ENCODE measurements around the gene STON2.

STON2 gene

DNA sequence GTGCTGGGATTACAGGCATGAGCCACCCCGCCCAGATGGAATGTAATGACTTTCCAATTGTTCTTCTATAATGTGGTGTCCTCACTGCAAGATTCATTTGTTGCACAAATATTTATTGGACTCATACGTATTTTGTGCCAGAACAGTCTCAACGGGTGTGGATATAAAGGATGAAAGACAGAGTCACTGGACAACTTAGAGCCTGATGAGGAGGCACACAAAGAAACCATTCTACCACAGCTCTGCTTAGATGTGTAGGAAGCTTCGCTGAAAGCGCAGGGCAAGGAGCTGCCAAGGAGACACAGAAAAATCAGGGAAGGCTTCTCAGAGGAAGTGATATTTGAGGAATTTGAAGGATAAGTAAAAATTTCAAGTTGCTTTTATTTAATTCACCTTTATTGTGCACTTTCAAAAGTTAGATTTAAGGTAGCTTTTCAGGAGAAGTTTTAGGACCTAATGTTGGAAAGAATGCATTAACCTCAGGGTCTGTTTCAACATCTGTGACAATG is 41.6 kb upstream of the STON2 start:
- peaks cover 58% of the 10 kb centered on the region for H3K27me3 Mint-ChIP-seq (ENCODE audit: low read depth, poor library complexity)
- peaks cover 11% of the 10 kb centered on the region for H3K9me3 Mint-ChIP-seq
- no peak for DNase-seq
- no peak overlapping the region for H3K27ac Mint-ChIP-seq
- H3K36me3 Mint-ChIP-seq (ENCODE audit: low read depth), result no peaks in the 10 kb centered on the region
- TF ChIP-seq, protein P1, sequence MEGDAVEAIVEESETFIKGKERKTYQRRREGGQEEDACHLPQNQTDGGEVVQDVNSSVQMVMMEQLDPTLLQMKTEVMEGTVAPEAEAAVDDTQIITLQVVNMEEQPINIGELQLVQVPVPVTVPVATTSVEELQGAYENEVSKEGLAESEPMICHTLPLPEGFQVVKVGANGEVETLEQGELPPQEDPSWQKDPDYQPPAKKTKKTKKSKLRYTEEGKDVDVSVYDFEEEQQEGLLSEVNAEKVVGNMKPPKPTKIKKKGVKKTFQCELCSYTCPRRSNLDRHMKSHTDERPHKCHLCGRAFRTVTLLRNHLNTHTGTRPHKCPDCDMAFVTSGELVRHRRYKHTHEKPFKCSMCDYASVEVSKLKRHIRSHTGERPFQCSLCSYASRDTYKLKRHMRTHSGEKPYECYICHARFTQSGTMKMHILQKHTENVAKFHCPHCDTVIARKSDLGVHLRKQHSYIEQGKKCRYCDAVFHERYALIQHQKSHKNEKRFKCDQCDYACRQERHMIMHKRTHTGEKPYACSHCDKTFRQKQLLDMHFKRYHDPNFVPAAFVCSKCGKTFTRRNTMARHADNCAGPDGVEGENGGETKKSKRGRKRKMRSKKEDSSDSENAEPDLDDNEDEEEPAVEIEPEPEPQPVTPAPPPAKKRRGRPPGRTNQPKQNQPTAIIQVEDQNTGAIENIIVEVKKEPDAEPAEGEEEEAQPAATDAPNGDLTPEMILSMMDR (IDR thresholded peaks at IDR 0.05), result no peak
- peaks cover 11% of the 10 kb centered on the region for H3K4me1 Mint-ChIP-seq
- H3K4me3 Mint-ChIP-seq, result no peak overlapping the region

DNA sequence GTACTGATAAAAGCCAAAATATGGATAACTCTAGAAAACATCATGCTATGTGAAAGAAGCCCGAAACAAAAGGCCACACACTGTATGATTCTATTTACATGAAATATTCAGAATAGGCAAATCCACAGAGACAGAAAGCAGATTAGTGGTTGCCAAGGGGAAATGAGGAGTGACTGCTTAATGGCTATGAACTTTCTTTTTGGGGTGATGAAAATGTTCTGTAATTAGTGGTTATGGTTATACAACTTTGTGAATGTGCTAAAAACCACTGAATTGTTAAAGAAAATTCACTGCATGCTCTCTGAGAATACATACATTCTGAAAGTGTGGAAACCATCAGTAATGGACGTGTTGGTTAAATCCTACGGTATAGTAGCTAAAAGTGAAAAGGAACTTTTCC is 39.9 kb upstream of the STON2 start:
- Mint-ChIP-seq H3K27me3 (ENCODE audit: low read depth, poor library complexity) (peaks cover 66% of the 10 kb centered on the region), H3K4me3 (no peak overlapping the region), H3K27ac (no peak overlapping the region), H3K4me1 (peaks cover 17% of the 10 kb centered on the region), H3K36me3 (ENCODE audit: low read depth) (no peaks in the 10 kb centered on the region), H3K9me3 (peaks cover 11% of the 10 kb centered on the region)
- no peak for DNase-seq
- TF ChIP-seq, protein P1 (IDR thresholded peaks at IDR 0.05), result no peak

DNA sequence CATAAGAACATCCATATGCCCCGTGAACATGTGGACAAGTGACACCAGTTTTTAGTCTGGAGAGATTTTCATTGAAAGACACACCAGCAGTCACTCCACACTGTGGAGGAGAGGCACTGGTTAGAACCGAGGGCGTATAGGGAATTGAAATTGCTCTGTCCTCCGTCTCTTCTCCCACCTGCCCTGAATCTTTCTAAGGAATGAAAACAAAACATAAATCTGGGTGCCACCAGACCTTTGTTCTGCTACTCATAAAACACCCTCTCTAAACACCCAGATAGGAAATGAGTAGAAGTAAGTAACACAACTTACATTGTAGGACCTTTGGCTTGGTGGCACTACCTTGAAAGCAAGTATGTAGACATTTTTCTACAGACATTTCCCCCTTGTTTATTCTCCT is 37.1 kb upstream of the STON2 start:
- DNase-seq, result no peak
- no peaks in the 10 kb centered on the region for H3K9me3 Mint-ChIP-seq
- peaks cover 84% of the 10 kb centered on the region for H3K27me3 Mint-ChIP-seq (ENCODE audit: low read depth, poor library complexity)
- TF ChIP-seq, protein P1 (IDR thresholded peaks at IDR 0.05), result no peak
- peak overlapping the region; percentile 81 for H3K4me3 Mint-ChIP-seq
- H3K27ac Mint-ChIP-seq, result no peak overlapping the region
- H3K36me3 Mint-ChIP-seq (ENCODE audit: low read depth), result no peaks in the 10 kb centered on the region
- peaks cover 36% of the 10 kb centered on the region for H3K4me1 Mint-ChIP-seq

DNA sequence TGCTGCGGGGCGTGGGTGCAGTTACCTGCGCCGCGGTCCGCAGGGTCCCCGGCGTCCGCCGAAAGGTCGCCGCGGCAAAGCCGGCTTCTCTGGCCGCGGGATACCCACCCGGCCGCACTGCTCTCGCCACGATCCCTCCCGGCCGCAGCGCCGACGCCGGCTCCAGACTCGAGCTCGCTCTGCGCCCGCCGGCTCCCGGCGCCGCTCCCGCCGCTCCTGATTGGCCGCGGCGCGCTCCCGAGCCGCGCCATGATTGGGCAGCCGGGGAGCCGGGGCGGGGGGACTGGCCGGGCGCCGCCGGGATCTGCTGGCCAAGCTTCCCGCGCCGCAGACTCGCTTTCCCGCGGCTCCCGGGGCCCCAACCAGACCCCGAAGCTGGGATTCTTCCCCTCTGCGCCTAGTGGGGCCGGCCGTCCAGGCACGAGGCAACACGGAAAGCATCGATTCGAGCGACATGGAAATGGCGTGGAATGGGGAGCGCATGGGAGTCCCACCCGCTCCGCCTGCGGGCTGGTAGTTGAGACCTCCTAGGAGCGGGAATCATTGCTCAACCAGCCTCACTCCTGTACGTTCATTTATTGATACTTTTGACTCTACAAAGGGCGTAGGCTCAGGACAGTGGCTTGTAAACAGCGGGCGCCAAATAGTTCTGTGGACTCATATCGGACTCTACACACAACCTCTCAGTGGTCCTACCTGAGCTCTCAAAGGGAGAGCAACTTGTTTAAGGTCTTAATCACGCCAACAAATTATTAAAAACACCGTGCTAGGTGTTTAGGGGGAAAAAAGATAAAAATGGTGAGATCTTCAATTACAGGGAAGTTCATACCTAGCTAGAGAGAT is 36.4 kb upstream of the STON2 start:
- TF ChIP-seq, protein P1 (IDR thresholded peaks at IDR 0.05), result no peak
- DNase-seq, result peak; percentile 87
- H3K27ac Mint-ChIP-seq, result no peak overlapping the region
- no peaks in the 10 kb centered on the region for H3K9me3 Mint-ChIP-seq
- H3K4me1 Mint-ChIP-seq, result peaks cover 36% of the 10 kb centered on the region
- peaks cover 85% of the 10 kb centered on the region for H3K27me3 Mint-ChIP-seq (ENCODE audit: low read depth, poor library complexity)
- no peaks in the 10 kb centered on the region for H3K36me3 Mint-ChIP-seq (ENCODE audit: low read depth)
- peak overlapping the region; percentile 81 for H3K4me3 Mint-ChIP-seq

DNA sequence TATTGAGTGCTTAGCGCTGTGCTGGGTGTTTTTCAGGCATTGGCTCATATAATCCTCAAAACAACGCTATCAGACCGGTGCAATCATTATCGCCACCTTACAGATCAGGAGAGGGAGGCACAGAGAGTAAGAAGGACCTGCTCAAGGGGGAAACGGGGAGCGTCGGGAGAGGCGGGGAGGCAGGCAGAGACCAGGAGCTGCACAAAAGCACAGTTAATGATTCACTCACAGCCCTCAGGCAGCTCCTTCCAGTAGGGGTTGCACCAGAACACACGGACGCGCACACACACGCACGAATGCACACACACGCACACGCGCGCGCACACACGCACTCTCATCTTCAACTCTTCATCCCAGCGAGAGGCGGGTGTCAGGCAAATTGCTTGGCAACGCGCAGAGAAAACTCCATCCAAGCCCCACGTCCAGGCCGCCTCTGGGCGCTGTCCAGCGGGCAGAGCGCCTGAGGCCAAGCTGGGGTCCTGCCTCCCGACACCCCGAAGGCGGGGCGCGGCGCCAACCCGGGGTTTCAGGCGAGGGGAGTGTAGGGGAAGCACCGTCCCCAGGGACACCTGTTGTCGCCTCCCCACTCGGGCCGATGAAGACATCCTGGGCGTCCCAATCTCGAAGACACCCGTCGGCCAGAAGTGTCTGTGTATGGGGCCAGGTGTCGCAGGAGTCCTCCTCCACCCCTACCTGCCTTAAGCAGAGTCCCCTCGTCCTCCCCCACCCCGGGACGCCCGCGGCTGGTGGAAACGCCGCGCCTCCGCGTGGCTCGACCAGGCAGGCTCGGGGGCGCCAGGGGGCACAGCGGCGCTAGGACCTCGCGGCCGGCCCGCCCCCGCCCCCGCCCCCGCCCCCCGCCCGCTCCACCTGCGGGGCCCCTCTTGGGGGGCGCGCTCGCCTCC is 35.5 kb upstream of the STON2 start:
- no peaks in the 10 kb centered on the region for H3K36me3 Mint-ChIP-seq (ENCODE audit: low read depth)
- peaks cover 41% of the 10 kb centered on the region for H3K4me1 Mint-ChIP-seq
- no peaks in the 10 kb centered on the region for H3K9me3 Mint-ChIP-seq
- H3K4me3 Mint-ChIP-seq, result peak overlapping the region; percentile 88
- peak; percentile 70 for DNase-seq
- no peak overlapping the region for H3K27ac Mint-ChIP-seq
- peaks cover 80% of the 10 kb centered on the region for H3K27me3 Mint-ChIP-seq (ENCODE audit: low read depth, poor library complexity)
- TF ChIP-seq, protein P1 (IDR thresholded peaks at IDR 0.05), result no peak
